GM12891 (cell line): ENCODE results near the gene MSRB3.

ENCODE experiments used
- PAX5 ChIP-seq: IDR thresholded peaks from 2 replicates; pipeline ENCODE4 v1.6.1; 2011; ENCODE audit warnings: low read length, moderate library complexity, mild to moderate bottlenecking; ENCODE audit not compliant: insufficient read depth, severe bottlenecking
- POLR2A ChIP-seq: IDR thresholded peaks from 2 replicates; pipeline ENCODE4 v1.6.1; 2011; ENCODE audit warnings: low read depth, low read length, control low read depth
- POLR2AphosphoS5 ChIP-seq: IDR thresholded peaks from 2 replicates; pipeline ENCODE4 v1.6.1; 2011; ENCODE audit warnings: low read depth, low read length, control low read depth
- POU2F2 ChIP-seq: IDR thresholded peaks from 2 replicates; pipeline ENCODE4 v1.6.1; 2011; ENCODE audit warnings: low read depth, mild to moderate bottlenecking, control low read depth, low read length, moderate library complexity
- SPI1 ChIP-seq: IDR thresholded peaks from 2 replicates; pipeline ENCODE4 v1.6.1; 2011; ENCODE audit warnings: low read depth, low read length, control low read depth
- TAF1 ChIP-seq: IDR thresholded peaks from 2 replicates; pipeline ENCODE4 v1.6.1; 2011; ENCODE audit warnings: low read depth, low read length, control low read depth

- TF ChIP-seq POLR2A = no peak
- no peak for TF ChIP-seq TAF1
- no peak for TF ChIP-seq POLR2AphosphoS5
- TF ChIP-seq SPI1 = no peak
- TF ChIP-seq POU2F2 = no peak
- TF ChIP-seq PAX5 = no peak
These were observed 184.6 kb downstream of the MSRB3 start for GRCh38 chr12:65463082-65463481.
